Left ventricle myocardium inferior (tissue), 1 donor: ENCODE data around the gene PI4KB. TPM values are rescaled to one million over a fixed set of nuclear protein-coding genes. Genes with fewer than 3 reads are reported as not detected.

ENCODE experiments used
- DNase-seq: peaks from one replicate; pipeline ENCODE4 v3.0.0-alpha.2; 2020
- H3K27ac ChIP-seq: fragments of 200-600 bp; replicated peaks from 2 replicates; pipeline ENCODE4 v1.8.0; 2021
- H3K27me3 ChIP-seq: fragments of 200-600 bp; 2 replicates; pipeline ENCODE4 v1.8.0; 2021; ENCODE audit warnings: low read depth
- H3K36me3 ChIP-seq: fragments of 200-600 bp; 2 replicates; pipeline ENCODE4 v1.8.0; 2021
- H3K4me1 ChIP-seq: fragments of 200-600 bp; 2 replicates; pipeline ENCODE4 v1.8.0; 2021
- H3K4me3 ChIP-seq: fragments of 200-600 bp; 2 replicates; pipeline ENCODE4 v1.8.0; 2021; ENCODE audit warnings: mild to moderate bottlenecking, moderate library complexity
- H3K9me3 ChIP-seq: fragments of 200-600 bp; replicated peaks from 2 replicates; pipeline ENCODE4 v1.8.0; 2021
- CTCF ChIP-seq: fragments of 200-600 bp; IDR thresholded peaks from 2 replicates; pipeline ENCODE4 v1.8.0; 2021; ENCODE audit warnings: antibody characterized with exemption, mild to moderate bottlenecking, borderline replicate concordance
- intact Hi-C: fragments of 100-400 bp; cut with micrococcal nuclease; formaldehyde crosslinking; loops from one replicate; pipeline ENCODE4 v1.11.0; 2022
- total RNA-seq: library from RNA; stranded (reverse); fragmentation: NEBNext Ultra II Directional; extraction: Animal tissue kit (Norgen Biotek cat#: 25700); gene quantifications from one replicate; pipeline ENCODE4 v1.2.1, GENCODE V29; 2021
- donor health status: DM: no; HTN: yes; CAD: no; lungs with severe emphysema.

The PI4KB gene
- total RNA-seq, 1 donor from 2014 or later, result 44.5 TPM

- intact Hi-C loops, result no loop called here
- Histone ChIP-seq H3K4me1 (no peaks in the 10 kb centered on the region), H3K9me3 (no peaks in the 10 kb centered on the region), H3K4me3 (no peak overlapping the region), H3K27me3 (no peaks in the 10 kb centered on the region), H3K36me3 (peaks cover 100% of the 10 kb centered on the region), H3K27ac (no peak overlapping the region)
- TF ChIP-seq CTCF, result no peak
- no peak for DNase-seq
Measured at GRCh38 chr1:151243683-151244216, 83.5 kb downstream of the PI4KB start.

GRCh38 chr1:151242442-151242841, 84.8 kb downstream of the PI4KB start:
- intact Hi-C loops, result no loop called here
- Histone ChIP-seq H3K4me1 (no peaks in the 10 kb centered on the region), H3K27ac (no peak overlapping the region), H3K4me3 (no peak overlapping the region), H3K27me3 (no peaks in the 10 kb centered on the region), H3K9me3 (no peaks in the 10 kb centered on the region), H3K36me3 (peaks cover 100% of the 10 kb centered on the region)
- no peak for DNase-seq
- no peak for TF ChIP-seq CTCF

Other genes starting within 250 kb of the PI4KB start
- 77.7 TPM for gene SEMA6C, start 180.8 kb downstream of the PI4KB start, total RNA-seq
- gene TNFAIP8L2, start 170.8 kb downstream of the PI4KB start, total RNA-seq, result 0.88 TPM
- gene LYSMD1, start 161.5 kb downstream of the PI4KB start, total RNA-seq, result 12.0 TPM
- gene SCNM1, start 161.3 kb downstream of the PI4KB start, total RNA-seq, result 19.4 TPM
- not detected for gene TMOD4, start 151.4 kb downstream of the PI4KB start, total RNA-seq
- gene VPS72, start 137.2 kb downstream of the PI4KB start, total RNA-seq, result 40.5 TPM
- 28.5 TPM for gene PIP5K1A, start 128.9 kb downstream of the PI4KB start, total RNA-seq
- gene PSMD4, start 72.7 kb downstream of the PI4KB start, total RNA-seq, result 142 TPM
- gene ZNF687, start 45.1 kb downstream of the PI4KB start, total RNA-seq, result 11.2 TPM
- gene RFX5, start 19.8 kb upstream of the PI4KB start, total RNA-seq, result 21.0 TPM
- gene SELENBP1, start 45.3 kb upstream of the PI4KB start, total RNA-seq, result 66.3 TPM
- 186 TPM for gene PSMB4, start 72.2 kb upstream of the PI4KB start, total RNA-seq
- 37.3 TPM for gene POGZ, start 132.1 kb upstream of the PI4KB start, total RNA-seq
- 0.52 TPM for gene CGN, start 184.0 kb upstream of the PI4KB start, total RNA-seq
- gene TUFT1, start 212.9 kb upstream of the PI4KB start, total RNA-seq, result 3.6 TPM